Measurements from ENCODE around the gene SOX1.
A peak's percentile ranks its signal among the peaks of the same experiment; 100 is the strongest.

SOX1 gene

DNA sequence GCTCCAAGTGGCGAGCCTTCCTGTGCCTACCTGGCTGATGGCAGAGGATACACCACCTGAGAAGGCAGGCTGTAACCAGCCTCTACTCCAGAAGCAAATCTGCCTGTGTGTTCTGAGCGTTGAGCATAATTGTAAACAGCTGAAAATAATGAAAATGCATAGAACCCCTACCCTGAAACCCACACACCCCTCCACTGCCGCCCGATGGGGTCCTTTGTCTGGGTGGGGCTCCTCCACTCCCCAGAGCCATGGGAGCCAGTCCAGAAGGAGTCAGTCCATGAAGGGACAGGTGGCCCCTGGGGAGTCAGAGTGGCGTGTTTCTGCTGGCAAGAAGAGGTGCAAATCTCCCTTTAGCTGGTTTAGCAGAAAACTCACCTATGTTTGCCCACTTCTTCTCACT lies 8.0 kb upstream of the SOX1 start:
- no peak for DNase-seq (ENCODE audit: low spot score)

DNA sequence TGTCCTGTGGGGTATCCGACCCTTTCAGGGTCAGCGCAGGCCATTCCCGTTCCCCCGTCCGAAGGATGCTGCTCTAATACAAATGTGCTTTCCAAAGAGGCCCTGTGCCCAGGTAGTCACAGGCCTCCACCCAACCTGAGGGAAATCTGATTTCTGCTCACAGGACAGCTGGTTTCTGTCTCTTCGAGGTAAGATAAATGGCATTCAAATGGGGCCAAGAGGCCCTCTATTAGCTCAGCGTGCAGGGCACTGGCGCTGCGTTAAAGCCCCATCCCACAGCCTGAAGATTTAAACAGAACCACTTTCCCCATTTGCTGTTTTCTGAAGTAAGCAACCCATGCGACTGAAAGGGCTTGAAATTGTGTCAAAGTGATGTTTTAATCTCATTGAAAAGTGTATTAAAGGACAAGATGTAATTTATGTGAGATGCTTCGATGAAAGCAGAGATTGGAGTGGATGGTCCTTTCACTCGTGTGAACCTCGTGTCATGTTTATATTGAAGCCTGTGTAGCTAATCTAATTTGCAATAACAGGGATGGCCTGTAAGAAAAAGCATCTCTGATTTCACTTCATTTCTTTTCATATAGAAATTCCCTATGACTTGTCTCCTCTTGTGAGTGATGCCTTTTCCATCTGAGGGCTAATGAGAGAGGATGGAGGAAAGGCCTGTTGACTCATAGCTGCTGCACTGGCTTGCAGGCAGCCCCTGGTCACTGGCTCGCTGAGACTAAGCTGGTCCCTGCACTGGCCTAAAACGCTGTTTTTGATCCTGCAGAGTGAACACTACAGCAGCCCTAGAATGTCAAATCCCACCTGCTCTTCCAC lies 7.3 kb upstream of the SOX1 start:
- DNase-seq (ENCODE audit: low spot score), result peak; percentile 4

DNA sequence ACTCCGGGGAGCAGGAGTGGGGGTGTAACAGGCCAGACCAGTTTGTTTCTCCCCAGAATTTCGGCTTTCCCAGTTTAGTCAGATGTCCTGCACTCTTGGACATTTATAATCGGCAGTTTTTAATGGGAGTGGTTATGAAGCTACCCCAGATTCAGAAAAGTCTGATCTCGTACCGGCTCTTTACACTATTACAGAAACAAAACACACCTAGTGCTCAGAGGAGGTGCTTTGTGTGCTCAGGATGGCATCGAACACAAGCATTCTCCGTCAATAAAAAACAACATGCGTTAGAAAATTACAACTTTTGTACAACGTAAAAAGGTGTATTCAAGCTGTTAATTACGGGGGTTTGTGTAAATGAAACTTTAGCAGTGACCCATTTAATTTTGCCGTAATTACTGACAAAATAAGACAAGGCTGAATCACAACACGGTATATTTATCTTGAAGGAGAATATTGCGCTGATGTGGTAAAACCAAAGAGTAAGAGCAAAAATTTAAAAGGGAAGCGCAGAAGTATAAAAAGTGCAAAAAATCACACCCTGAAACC lies 6.6 kb upstream of the SOX1 start:
- no peak for DNase-seq (ENCODE audit: low spot score)

DNA sequence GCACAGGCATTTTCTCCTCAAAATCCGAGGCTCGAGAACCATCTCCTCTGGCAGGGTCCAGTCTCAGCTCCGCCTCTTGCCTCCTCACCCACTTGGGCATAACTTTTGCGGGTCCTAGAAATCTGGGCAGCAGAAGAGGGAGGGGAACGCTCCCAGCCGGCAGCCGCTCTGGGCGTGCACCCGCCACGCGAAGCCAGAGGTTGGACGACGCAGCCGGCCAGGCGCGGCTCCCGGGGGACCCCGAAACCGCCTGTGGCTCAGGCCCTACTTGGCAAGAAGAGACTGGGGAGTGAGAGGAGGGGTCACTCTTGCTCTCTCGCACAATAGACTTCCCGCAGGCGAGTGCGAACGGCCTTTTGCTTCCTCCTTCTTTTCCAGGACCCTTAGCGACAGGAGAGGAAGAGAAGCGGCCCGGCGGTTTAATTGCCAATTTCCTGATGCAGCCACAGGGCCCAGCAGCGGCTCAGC lies 6.0 kb upstream of the SOX1 start:
- DNase-seq (ENCODE audit: low spot score), result no peak

DNA sequence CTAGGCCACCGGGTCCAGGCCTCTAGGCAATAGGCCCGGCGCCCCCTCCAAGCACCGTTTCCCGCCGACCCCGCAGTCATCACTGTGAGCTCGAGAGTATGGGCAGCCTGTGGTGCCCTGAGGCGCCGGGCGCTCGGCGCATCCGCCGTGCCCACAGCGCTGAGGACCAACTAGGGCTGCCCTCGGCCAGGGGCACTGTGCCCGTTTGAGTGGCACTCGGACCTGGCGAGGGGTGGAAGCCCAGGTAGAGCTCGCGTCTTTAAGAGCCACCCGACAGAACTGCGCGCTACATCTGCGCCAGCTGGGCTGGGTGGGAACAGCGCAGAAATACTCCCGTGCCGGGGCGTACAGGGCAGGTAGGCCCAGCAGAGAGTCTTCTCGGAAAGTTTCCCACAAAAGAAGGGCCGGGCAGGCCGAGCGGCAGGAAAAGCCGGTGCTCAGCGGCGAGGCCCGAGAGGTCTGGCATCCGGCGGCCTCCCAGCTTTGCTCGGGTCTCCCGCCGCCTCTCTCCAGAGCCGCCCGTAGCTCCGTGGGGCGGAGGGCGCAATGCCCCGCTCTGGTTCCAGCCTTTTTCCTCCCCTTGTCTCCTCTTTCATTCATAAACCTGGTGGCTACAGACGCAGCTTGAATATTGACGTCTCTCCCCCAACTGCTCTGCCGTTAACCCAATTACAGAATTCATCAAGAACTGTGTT lies 5.4 kb upstream of the SOX1 start:
- DNase-seq (ENCODE audit: low spot score), result no peak

DNA sequence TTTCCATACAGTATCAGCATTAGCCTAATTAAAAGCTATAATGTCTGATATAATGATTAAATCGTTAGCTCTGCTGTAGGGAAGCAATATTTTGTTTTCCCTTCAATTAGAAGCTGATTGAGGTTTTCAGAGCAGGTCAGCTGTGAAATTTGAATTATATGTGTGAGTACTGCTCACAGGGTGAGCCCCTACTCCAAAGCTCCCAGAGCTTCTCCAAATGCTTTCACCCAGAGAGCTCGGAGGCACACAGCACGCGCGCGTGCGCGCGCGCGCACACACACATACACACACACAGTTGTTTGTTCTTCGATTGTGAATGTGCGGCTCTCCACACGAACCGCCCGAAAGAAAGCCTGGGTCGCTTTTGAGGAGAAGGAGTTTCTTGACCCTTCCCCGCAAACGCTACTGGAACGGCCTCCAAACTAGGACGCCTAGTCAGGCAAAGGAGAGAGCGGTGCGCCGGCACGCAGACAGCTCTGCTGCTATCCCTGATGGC lies 4.8 kb upstream of the SOX1 start:
- no peak for DNase-seq (ENCODE audit: low spot score)

DNA sequence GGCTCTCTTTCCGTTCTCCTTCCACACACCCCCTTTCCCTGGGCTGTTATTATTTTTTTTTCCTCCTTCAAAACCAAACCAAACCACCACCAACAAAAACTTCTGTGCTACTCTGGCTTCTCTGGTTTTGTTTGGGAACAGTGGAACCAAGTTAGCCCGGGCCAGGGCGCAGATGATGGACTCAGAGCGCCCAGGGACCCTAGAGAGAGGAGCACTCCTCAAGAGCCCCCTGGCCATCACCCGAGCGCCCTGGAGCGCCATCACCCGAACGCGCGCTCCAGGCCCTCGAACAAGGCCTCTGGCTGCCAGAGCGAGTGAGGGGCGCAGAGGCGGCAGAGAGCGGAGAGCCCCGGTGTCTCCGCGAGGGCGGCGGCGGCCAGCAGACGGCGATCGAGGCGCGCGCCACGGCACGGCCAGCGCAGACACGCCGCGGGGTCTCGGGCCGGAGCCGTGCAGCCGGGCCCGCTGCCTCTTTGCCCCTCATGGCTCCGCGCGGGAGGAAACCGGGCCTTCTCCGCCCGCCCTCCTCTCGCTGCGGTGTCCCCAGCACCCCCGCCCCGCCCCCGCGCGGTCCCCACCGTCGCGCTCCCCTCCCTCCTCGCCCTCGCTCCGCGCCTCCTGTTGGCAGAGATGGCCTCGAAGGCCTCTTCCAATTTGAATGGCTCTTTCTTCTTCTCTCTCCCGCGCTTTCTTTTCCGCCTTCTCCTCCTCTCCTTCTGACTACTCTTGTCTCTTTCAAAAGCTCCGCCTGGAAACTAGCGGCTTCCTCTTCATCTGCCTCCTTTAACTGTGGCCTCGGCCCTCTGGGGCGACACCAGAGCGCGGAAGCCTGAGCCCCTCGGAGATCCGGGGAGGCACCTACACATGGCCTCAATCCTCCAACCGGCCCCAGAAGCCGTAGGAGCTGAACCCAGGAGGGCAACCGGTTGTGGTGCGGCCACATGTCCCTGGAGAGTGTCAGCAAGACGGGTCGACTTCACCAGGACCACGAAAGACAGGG lies 4.1 kb upstream of the SOX1 start:
- no peak for DNase-seq (ENCODE audit: low spot score)

DNA sequence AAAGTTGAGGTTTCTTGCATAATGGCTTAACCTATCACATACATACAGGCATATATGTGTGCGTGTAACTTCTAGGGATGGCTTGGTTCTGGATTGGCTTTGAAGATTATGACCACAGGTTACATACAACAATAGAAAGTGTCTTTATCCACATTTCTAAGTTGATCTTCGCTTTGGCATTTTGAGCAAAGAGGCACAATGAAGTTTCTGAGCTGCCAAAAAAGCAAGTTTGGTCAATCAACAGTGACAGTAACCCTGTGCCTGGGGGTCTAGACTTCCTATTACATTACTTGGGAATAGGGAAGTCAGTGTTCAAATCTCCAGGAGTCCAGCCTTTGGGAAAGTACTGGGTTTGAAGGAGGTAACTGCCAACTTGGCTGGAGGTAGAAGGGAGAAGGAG lies 3.1 kb upstream of the SOX1 start:
- DNase-seq (ENCODE audit: low spot score), result no peak

DNA sequence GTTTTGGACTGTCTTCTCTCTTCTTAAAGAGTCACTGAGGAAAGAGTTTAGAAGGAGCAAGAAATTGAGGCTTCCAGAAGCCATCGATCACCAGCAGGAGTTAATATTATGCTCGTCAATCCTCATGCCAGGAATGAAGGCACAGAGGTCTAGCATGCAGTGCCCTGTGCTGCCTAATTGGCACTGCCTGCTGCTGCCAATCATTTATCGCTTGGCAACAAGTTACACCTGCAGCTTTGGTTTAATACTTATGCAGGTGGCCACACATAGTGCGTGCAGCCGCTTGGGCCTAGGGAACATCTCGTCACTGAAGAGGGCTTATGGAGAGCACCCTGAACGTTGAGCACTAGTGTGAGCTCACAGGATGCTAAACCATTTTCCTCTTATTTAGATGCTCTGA lies 2.7 kb upstream of the SOX1 start:
- no peak for DNase-seq (ENCODE audit: low spot score)

DNA sequence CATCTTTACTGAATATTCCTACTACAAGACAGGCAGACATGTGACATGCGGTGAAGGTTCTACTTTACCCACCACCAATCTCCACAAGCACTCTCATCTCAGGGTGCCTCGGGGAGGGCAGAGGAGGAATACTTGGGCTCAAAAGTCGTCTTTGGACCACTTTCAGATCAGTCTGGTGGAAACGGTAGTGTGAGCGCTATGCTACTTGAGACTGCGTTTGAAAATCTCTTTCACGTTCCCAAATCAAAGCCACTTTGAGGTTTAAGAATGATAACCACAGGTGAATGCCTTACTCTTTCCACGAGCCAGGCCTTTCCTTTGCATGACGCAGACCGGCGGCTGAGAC lies 1.5 kb upstream of the SOX1 start:
- no peak for DNase-seq (ENCODE audit: low spot score)

DNA sequence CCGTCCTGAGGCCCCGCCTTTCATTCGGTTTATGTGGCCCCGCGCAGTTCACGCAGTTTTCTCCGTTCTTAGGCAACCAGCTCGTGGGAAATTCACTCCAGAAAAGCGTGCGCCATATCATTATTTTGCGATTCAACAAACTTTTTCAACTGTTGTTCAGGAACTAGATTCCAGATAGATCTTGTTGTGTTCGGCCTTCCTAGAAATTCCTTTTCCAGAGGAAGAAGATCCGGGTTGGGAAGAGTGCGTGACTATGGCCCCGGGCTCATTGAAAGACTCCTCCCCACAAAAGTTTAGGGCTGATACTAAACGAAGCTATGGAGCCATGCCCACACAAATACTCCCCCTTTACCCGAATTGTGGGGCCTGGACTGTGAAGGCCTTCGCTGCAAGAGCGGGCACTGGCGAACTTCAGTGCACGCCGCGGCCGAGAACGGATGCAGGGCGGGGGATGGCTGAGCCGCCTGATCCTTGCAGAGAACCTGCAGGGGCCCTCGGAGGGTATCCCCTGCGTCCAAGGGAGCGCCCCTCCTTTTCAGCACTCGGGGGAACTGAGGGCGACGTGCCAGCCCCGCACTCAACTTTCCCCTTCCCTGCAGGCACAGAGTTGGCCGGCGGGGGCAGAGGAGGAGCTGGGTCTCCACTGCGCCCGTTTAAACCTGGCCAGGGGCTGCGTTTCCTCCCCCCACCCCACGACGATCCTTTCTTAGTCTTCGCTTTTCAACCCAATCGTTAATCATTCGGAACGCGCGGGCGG lies 904 bp upstream of the SOX1 start:
- no peak for DNase-seq (ENCODE audit: low spot score)

DNA sequence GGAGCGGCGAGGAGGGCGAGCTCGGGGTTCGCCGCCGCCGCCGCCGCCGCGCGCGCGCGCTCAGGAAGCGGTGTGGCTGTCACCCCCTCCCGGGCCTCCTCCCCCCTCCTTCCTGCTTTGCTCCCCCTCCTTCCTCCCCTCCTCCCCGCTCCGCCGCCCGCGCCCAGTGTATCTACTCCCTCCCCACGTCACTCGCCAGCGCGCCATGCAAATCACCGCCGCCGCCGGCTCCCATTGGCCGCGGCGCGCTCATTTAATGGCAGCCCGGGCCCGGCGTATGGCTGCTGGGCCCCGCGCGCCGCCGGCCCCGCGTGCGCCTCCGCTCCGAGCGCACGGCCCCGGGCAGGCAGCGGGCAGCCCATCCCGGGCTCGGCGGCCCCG lies 335 bp upstream of the SOX1 start:
- DNase-seq (ENCODE audit: low spot score), result no peak

DNA sequence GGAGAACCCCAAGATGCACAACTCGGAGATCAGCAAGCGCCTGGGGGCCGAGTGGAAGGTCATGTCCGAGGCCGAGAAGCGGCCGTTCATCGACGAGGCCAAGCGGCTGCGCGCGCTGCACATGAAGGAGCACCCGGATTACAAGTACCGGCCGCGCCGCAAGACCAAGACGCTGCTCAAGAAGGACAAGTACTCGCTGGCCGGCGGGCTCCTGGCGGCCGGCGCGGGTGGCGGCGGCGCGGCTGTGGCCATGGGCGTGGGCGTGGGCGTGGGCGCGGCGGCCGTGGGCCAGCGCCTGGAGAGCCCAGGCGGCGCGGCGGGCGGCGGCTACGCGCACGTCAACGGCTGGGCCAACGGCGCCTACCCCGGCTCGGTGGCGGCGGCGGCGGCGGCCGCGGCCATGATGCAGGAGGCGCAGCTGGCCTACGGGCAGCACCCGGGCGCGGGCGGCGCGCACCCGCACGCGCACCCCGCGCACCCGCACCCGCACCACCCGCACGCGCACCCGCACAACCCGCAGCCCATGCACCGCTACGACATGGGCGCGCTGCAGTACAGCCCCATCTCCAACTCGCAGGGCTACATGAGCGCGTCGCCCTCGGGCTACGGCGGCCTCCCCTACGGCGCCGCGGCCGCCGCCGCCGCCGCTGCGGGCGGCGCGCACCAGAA lies 1.1 kb downstream of the SOX1 start:
- no peak for DNase-seq (ENCODE audit: low spot score)

DNA sequence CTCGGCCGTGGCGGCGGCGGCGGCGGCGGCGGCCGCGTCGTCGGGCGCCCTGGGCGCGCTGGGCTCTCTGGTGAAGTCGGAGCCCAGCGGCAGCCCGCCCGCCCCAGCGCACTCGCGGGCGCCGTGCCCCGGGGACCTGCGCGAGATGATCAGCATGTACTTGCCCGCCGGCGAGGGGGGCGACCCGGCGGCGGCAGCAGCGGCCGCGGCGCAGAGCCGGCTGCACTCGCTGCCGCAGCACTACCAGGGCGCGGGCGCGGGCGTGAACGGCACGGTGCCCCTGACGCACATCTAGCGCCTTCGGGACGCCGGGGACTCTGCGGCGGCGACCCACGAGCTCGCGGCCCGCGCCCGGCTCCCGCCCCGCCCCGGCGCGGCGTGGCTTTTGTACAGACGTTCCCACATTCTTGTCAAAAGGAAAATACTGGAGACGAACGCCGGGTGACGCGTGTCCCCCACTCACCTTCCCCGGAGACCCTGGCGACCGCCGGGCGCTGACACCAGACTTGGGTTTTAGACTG lies 1.7 kb downstream of the SOX1 start:
- no peak for DNase-seq (ENCODE audit: low spot score)

DNA sequence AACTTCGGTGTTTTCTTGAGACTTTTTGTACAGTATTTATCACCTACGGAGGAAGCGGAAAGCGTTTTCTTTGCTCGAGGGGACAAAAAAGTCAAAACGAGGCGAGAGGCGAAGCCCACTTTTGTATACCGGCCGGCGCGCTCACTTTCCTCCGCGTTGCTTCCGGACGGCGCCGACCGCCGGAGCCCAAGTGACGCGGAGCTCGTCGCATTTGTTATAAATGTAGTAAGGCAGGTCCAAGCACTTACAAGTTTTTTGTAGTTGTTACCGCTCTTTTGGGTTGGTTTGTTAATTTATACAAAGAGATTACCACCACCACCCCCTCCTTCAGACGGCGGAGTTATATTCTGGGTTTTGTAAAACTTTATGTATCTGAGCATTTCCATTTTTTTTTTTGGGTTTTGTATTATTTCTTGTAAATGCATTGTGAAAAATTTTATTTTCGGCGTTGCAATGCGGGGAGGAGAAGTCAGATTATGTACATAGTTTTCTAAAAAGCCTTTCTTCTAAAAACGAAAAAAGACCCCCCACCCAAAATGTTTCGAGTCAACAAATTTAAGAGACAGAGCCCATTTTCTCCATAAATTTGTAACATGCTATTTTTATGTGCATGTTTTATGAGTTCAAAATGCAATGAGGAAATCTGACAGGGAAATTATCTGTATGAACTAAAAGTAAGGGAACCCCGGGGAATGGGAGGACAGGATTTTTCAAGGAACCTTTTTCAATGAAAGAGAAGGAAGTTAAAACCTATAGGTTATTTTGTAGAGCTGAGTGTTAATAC lies 2.3 kb downstream of the SOX1 start:
- DNase-seq (ENCODE audit: low spot score), result no peak

DNA sequence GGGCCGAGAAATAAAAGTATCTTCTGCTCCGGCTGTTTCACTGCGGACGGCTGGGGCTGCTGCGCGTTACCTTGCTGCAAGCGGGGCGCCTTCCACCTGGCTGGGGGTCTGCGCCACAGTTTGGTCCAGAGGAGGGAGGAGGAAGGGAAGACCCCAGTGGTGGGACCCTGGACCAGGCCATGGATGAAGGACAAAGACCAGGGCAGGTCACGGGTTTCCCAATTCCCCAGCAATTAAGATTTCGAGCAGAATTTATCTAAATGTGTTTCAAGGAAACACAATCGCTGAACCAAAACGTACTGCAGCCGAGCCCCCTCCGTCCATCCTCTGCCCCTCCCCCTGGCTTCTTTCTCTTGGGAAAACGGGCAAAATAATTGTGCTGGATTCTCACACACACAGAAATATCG lies 2.9 kb downstream of the SOX1 start:
- no peak for DNase-seq (ENCODE audit: low spot score)

DNA sequence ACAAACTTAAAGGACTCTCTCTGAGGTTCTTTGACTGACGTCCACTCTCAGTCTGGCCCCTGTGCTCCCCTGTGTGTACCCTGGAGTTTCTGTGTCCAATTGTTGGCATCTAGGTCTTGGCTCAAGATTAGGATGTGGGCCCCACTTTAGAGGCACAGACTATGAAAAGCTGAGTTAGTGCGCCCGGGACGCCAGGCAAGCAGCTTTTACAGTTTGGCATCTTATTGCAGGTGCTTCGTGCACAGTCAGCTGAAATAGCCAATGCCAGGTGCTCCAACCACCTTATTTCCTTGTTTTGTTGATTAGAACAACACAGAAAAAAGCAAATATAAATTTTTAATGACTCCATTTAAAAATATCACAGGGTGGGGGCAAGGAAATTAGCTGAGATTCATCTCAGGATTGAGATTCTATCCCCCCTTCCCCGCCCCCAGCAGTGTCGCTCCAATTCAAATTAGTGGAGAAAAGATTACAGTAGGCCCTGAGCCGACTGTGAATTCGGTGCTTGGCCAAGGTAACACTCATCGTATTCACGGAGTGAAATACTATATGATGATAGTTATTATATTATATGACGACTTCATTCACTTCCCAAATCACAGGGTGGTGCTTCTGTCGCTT lies 4.3 kb downstream of the SOX1 start:
- no peak for DNase-seq (ENCODE audit: low spot score)

DNA sequence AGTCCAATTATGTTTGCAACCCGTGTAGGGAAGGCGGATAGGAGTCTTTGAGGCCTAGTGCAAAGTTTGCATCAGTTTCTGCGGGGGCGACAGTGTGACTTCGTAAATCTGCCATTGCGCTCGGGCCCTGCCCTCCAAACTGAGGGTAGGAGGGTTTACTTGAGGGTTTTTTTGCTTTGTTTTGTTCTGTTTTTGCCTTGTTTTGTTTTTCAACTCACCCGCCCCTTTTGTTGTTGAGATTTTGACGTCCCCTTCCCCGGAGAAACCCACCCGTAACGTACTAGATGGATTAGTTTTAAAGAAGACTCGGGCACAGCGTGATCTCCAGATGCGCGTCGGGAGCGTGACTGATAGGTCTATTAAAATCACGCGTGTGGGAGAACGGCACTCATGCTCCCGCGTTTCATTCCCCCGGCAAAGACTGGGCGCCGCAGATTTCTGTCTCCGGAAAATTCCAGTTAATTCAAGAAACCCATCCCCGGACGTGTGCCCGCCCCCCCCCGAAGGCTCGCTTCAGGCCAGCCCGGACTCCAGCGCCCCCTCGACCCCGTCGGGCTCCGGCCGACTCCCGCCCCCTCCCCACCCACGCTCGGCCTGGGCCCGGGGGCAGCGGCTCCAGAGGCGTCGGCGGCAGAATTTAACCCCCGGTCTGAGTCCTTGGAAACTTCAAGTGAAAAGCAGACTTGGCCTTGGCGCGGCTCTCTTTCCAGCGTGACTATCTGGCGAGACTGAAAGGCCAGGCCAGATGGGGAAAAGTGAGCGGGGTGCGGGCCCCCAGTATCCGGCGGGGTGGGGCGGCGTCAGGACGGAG lies 5.0 kb downstream of the SOX1 start:
- DNase-seq (ENCODE audit: low spot score), result no peak
